ENCODE data around the gene ITGB1BP1.

- TF ChIP-seq EP300 (IDR thresholded peaks at IDR 0.05; ENCODE audit: borderline replicate concordance in 1 of 2, low read depth in 1 of 2, low read length in 1 of 2) (no peak), REST (IDR thresholded peaks at IDR 0.05; ENCODE audit: low read depth, low read length) (no peak), CTCF (IDR thresholded peaks at IDR 0.05) (no peak)
These were observed 569 bp upstream of the ITGB1BP1 start for GRCh38 chr2:9423922-9424272.

All from SK-N-SH (cell line).